ENCODE measurements around the gene MIER3. TPM values are rescaled to one million over a fixed set of nuclear protein-coding genes. Genes with fewer than 3 reads are reported as not detected.

The MIER3 gene
- total and polyA plus RNA-seq, 2 of the 13 experiments (the other 11 are each of a cell fraction or from before 2014, with no cell fraction given), result 14.6 to 38.8 TPM

GRCh38 chr5:56951946-56952691 is at the start of gene MIER3 (continued):
- no peak for TF ChIP-seq ZNF33A (CRISPR knock-in tag; IDR thresholded peaks at IDR 0.05; ENCODE audit: borderline replicate concordance)
- no peak for TF ChIP-seq TOE1 (CRISPR knock-in tag; IDR thresholded peaks at IDR 0.05)
- peak; percentile 26 for TF ChIP-seq XRCC5 (optimal IDR thresholded peaks at IDR 0.05; ENCODE audit: low read length)
- TF ChIP-seq ZNF230 (CRISPR knock-in tag; IDR thresholded peaks at IDR 0.05), result 0 out of 2 replicates have a peak, but pooled peaks have one; percentile 39
- TF ChIP-seq, protein P1, sequence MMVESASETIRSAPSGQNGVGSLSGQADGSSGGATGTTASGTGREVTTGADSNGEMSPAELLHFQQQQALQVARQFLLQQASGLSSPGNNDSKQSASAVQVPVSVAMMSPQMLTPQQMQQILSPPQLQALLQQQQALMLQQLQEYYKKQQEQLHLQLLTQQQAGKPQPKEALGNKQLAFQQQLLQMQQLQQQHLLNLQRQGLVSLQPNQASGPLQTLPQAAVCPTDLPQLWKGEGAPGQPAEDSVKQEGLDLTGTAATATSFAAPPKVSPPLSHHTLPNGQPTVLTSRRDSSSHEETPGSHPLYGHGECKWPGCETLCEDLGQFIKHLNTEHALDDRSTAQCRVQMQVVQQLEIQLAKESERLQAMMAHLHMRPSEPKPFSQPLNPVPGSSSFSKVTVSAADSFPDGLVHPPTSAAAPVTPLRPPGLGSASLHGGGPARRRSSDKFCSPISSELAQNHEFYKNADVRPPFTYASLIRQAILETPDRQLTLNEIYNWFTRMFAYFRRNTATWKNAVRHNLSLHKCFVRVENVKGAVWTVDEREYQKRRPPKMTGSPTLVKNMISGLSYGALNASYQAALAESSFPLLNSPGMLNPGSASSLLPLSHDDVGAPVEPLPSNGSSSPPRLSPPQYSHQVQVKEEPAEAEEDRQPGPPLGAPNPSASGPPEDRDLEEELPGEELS (CRISPR knock-in tag; IDR thresholded peaks at IDR 0.05), result no peak
- TF ChIP-seq MLX (CRISPR knock-in tag; IDR thresholded peaks at IDR 0.05), result no peak
- no peak for TF ChIP-seq HNRNPK (IDR thresholded peaks at IDR 0.05; ENCODE audit: low read depth, low read length, poor library complexity, severe bottlenecking)
- no peak for TF ChIP-seq ZNF468 (CRISPR knock-in tag; IDR thresholded peaks at IDR 0.05)
- no peak for TF ChIP-seq PAF1 (CRISPR knock-in tag; IDR thresholded peaks at IDR 0.05)
- TF ChIP-seq AKAP8 (CRISPR knock-in tag; IDR thresholded peaks at IDR 0.05), result no peak
- TF ChIP-seq GMEB2 (CRISPR knock-in tag; IDR thresholded peaks at IDR 0.05; ENCODE audit: low read depth), result no peak
- TF ChIP-seq, protein P2, sequence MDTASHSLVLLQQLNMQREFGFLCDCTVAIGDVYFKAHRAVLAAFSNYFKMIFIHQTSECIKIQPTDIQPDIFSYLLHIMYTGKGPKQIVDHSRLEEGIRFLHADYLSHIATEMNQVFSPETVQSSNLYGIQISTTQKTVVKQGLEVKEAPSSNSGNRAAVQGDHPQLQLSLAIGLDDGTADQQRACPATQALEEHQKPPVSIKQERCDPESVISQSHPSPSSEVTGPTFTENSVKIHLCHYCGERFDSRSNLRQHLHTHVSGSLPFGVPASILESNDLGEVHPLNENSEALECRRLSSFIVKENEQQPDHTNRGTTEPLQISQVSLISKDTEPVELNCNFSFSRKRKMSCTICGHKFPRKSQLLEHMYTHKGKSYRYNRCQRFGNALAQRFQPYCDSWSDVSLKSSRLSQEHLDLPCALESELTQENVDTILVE (CRISPR knock-in tag; IDR thresholded peaks at IDR 0.05), result no peak
- TF ChIP-seq ZNF703 (CRISPR knock-in tag; IDR thresholded peaks at IDR 0.05; ENCODE audit: borderline replicate concordance), result no peak
- TF ChIP-seq, protein P3, sequence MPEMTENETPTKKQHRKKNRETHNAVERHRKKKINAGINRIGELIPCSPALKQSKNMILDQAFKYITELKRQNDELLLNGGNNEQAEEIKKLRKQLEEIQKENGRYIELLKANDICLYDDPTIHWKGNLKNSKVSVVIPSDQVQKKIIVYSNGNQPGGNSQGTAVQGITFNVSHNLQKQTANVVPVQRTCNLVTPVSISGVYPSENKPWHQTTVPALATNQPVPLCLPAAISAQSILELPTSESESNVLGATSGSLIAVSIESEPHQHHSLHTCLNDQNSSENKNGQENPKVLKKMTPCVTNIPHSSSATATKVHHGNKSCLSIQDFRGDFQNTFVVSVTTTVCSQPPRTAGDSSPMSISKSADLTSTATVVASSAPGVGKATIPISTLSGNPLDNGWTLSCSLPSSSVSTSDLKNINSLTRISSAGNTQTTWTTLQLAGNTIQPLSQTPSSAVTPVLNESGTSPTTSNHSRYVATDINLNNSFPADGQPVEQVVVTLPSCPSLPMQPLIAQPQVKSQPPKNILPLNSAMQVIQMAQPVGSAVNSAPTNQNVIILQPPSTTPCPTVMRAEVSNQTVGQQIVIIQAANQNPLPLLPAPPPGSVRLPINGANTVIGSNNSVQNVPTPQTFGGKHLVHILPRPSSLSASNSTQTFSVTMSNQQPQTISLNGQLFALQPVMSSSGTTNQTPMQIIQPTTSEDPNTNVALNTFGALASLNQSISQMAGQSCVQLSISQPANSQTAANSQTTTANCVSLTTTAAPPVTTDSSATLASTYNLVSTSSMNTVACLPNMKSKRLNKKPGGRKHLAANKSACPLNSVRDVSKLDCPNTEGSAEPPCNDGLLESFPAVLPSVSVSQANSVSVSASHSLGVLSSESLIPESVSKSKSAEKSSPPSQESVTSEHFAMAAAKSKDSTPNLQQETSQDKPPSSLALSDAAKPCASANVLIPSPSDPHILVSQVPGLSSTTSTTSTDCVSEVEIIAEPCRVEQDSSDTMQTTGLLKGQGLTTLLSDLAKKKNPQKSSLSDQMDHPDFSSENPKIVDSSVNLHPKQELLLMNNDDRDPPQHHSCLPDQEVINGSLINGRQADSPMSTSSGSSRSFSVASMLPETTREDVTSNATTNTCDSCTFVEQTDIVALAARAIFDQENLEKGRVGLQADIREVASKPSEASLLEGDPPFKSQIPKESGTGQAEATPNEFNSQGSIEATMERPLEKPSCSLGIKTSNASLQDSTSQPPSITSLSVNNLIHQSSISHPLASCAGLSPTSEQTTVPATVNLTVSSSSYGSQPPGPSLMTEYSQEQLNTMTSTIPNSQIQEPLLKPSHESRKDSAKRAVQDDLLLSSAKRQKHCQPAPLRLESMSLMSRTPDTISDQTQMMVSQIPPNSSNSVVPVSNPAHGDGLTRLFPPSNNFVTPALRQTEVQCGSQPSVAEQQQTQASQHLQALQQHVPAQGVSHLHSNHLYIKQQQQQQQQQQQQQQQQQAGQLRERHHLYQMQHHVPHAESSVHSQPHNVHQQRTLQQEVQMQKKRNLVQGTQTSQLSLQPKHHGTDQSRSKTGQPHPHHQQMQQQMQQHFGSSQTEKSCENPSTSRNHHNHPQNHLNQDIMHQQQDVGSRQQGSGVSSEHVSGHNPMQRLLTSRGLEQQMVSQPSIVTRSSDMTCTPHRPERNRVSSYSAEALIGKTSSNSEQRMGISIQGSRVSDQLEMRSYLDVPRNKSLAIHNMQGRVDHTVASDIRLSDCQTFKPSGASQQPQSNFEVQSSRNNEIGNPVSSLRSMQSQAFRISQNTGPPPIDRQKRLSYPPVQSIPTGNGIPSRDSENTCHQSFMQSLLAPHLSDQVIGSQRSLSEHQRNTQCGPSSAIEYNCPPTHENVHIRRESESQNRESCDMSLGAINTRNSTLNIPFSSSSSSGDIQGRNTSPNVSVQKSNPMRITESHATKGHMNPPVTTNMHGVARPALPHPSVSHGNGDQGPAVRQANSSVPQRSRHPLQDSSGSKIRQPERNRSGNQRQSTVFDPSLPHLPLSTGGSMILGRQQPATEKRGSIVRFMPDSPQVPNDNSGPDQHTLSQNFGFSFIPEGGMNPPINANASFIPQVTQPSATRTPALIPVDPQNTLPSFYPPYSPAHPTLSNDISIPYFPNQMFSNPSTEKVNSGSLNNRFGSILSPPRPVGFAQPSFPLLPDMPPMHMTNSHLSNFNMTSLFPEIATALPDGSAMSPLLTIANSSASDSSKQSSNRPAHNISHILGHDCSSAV (CRISPR knock-in tag; IDR thresholded peaks at IDR 0.05; ENCODE audit: borderline replicate concordance), result no peak
- no peak for TF ChIP-seq NKX3-1 (CRISPR knock-in tag; IDR thresholded peaks at IDR 0.05)
- no peak for TF ChIP-seq ZSCAN29 (CRISPR knock-in tag; conservative IDR thresholded peaks at IDR 0.05)
